GM12875 (cell line): ENCODE results near the gene SLC17A3.

Source experiments
- H3K4me3 ChIP-seq: one replicate; pipeline ENCODE4 v1.5.1; 2011; ENCODE audit warnings: low read depth, low read length, control low read depth
- CTCF ChIP-seq: IDR thresholded peaks from 2 replicates; pipeline ENCODE4 v1.5.1; 2011; ENCODE audit warnings: low read depth, mild to moderate bottlenecking, control low read depth, inconsistent platforms, low read length, moderate library complexity, borderline replicate concordance; ENCODE audit not compliant: insufficient read depth

SLC17A3 gene

DNA sequence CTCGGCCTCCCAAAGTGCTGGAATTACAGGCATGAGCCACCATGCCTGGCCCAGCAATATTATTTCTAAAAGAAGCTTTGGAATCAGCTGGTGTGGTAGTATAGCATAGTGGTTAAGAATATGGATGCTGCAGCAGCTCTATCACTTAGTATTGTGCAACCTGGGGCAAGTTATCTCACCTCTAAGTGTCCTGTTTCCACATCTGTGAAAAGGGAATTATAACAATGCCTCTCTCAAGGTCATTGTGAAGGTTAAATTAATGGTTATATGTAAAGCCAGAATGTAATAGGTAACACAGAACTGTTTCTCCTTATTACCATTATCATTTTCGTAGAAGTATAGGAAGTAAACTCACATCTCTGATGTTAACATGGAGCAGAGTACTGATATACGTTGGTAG lies 42.3 kb upstream of the SLC17A3 start:
- TF ChIP-seq CTCF, result no peak
- no peak overlapping the region for H3K4me3 ChIP-seq

- TF ChIP-seq CTCF, result no peak
- no peak overlapping the region for H3K4me3 ChIP-seq
These were observed 39.7 kb upstream of the SLC17A3 start for GRCh38 chr6:25913741-25914140.

GRCh38 chr6:25911351-25911750 lies 37.3 kb upstream of the SLC17A3 start:
- H3K4me3 ChIP-seq, result no peak overlapping the region
- no peak for TF ChIP-seq CTCF

DNA sequence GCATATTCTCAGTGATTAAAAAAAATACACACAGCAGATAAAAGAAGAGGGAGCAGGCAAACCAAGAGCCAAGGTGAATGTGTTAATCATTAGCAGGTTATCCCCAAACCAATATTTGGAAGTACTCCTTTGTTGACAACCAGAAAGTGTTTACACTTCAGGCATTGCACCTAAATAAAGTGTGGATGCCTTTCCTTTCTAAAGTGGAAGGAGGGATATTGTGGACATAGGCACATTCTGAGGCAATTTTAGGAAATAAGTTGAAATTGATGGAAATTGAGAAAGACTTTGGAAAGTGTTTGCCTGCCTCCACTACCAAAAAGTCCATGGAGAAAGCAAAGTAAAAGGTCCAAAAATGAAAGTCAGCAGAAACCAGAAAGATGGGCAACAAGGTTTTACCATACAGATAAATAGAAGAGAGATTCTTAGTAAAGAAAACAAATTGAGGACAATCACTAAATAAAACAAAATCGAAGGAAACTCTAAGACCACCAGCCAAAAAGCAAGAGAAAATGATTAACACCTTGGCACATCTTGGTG lies 33.5 kb upstream of the SLC17A3 start:
- H3K4me3 ChIP-seq, result no peak overlapping the region
- no peak for TF ChIP-seq CTCF

DNA sequence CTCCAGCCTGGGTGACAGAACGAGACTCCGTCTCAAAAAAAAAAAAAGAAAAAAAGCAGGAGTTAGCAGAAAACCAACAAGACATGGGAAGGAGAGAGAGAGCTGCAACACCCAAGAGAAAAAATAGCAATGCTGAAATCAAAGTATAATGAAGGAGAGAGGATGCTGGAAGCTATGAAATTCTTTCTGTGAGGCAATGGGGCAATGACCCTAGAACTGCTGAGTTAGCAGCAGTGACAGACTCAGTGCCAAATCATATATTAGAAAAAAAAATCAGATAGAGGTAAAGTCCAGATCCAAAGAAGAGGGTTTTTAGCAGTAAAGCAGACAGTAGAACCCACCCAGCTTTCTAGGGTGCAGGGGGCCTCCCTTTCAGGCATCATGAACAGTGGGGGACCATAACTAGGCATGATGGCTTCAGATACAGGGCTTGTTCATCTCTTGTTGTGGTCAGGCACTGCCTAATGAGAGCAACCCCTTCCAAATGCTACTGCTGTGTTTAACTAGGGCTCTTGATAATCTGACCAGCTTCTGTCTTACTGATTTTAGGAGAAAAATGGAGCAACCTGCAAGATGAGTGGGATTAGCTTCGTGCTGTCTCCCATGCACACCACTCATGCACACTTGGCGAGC lies 29.5 kb upstream of the SLC17A3 start:
- H3K4me3 ChIP-seq, result no peak overlapping the region
- TF ChIP-seq CTCF, result no peak

GRCh38 chr6:25902071-25902470 lies 28.0 kb upstream of the SLC17A3 start:
- H3K4me3 ChIP-seq, result no peak overlapping the region
- TF ChIP-seq CTCF, result no peak

- TF ChIP-seq CTCF, result no peak
- H3K4me3 ChIP-seq, result no peak overlapping the region
These were observed 26.8 kb upstream of the SLC17A3 start for GRCh38 chr6:25900843-25901242.
